NCI-H460 (cell line): ENCODE results near the gene SGCG. TPM values are rescaled to one million over a fixed set of nuclear protein-coding genes. Genes with fewer than 3 reads are reported as not detected.

ENCODE experiments used
- DNase-seq: peaks from one replicate; pipeline ENCODE4 v3.0.0-alpha.2; 2016; ENCODE audit warnings: low read depth; ENCODE audit errors: extremely low read depth
- total RNA-seq: library from RNA; depleted of rRNA; stranded (reverse); fragments of >200 nt; shearing (Covaris generic); gene quantifications from 2 replicates; pipeline ENCODE4 v1.2.3, GENCODE V29; 2014

Gene SGCG
- total RNA-seq, 1 experiment from 2014 or later, result 0.10 TPM

DNA sequence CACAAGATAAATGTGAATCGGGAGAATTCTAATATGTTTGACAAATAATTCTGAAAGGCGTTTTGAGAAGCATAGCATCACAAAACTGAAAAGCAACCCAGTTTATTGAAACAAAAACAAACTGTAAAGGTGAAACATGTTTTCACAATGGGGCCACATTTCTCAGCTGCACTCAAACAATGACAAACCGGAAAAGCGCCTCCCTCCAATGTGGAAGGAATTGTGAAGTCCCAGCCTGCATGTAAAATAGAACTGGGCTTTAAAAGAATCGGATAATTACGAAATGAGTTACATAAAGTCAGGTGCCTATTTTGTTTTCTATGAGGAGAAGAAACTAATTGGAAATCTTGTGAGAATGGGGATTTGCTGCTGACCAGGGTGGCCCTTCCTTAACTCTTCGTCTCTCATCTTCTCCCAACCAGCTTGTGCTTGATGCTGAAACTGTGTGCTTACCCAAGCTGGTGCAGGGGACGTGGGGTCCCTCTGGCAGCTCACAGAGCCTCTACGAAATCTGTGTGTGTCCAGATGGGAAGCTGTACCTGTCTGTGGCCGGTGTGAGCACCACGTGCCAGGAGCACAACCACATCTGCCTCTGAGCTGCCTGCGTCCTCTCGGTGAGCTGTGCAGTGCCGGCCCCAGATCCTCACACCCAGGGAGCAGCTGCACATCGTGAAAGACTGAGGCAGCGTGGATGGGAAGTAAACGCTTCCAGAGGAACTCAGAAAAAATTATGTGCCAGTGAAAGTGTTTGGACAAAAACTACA lies 143.3 kb downstream of the SGCG start:
- peak; percentile 16 for DNase-seq

DNA sequence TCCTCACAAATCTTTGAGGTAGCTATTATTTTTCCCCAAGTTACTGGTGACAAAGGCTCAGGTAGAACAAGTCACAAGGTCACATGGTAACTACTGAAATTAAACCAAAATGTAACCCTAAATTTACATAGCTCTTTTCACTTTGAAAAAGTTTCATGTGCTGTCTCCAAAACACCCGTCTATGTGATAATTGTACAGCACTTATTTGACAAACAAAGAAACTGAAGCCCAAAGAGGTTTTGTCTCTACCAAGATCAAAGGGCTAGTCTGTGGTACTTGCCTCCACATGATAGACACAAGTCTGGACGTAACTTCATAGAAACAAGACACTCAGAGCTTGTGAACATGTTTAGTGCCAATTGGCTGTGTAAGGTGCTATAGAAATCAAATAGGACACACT lies 144.4 kb downstream of the SGCG start:
- DNase-seq, result no peak

DNA sequence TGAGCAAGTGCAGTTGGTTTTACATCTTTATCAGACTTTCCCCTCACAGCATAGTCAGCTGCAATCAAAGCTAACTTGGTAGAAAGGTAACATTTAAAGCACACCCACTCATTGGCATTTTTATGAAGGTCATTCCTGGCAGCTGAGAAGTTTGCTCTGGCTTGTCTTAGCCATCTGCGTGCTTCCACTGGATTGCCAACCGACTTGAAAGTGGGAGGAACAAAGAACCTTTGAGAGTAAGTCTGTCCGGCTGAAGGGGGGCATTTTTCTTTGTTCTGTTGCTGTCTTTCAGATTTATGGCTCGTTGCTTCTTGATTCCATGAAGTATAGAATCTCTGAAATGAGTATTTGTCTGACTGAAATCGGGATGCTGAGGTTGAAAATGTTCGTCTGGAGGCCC lies 149.6 kb downstream of the SGCG start:
- DNase-seq, result no peak

DNA sequence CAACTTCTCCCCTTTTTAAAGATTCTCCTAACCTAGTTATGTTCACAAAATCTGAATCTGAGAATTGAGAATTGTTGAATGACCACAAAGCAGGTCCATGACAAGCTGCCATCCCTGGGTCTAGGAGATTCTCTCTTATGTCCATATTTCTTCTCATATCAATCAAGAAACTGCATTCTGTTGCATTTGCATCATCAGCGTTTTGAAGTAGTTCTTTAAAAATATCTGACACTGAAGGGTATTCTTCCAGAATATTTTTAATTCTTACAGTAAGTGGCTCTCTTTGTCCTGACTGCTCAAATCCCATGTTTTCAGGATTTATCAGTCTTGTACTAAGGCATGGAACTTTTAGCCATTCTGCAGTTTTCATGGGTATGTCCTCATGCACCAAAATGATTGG lies 158.4 kb downstream of the SGCG start:
- no peak for DNase-seq

DNA sequence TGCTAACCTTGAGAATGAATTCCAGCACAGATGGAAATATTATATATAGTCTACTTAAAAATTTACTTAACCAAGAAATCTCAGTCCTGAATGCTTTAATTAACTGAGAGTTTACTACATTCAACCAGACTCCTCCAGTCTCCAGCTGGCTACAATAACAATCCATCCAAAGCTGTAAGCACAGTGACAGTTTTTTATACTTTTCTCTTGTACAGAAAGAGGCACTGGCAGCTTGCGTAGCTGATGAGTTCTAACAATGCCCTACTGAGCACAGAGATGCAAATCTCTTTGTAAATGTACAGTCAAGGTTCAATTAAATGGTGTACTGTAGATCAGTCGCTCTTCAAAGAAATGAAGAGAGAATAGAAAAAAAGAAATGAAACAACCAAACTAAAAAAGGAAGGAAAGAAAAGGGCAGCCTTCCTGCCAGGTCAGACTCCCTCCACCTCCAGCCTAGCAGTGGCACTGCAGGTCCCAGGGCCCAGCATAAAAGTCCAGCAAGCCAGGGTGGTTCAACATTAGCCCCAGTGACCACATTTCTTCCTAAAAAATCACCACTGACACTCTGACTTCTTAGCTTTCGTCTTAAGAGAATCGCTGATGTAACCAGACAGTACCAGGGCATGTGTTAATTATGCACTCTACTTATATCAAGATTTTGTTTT lies 164.3 kb downstream of the SGCG start:
- no peak for DNase-seq

DNA sequence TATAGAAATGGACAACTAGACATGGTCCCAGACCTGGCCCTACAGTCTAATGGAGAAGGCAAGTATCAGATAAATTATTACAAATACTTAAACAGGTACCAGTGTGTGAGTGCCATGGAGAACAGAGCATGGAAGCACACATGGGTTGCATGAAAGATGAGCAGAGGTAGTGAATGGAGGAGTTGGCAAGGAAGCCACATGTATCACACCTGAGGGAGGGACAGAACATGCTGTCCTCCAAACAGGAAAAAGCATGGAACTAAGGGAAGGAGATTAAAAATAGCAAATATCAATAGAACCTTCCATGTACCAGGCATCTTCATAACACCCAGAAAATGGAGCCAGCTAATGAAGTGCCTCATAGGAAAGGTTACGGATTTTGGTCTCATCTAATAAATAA lies 166.8 kb downstream of the SGCG start:
- no peak for DNase-seq

DNA sequence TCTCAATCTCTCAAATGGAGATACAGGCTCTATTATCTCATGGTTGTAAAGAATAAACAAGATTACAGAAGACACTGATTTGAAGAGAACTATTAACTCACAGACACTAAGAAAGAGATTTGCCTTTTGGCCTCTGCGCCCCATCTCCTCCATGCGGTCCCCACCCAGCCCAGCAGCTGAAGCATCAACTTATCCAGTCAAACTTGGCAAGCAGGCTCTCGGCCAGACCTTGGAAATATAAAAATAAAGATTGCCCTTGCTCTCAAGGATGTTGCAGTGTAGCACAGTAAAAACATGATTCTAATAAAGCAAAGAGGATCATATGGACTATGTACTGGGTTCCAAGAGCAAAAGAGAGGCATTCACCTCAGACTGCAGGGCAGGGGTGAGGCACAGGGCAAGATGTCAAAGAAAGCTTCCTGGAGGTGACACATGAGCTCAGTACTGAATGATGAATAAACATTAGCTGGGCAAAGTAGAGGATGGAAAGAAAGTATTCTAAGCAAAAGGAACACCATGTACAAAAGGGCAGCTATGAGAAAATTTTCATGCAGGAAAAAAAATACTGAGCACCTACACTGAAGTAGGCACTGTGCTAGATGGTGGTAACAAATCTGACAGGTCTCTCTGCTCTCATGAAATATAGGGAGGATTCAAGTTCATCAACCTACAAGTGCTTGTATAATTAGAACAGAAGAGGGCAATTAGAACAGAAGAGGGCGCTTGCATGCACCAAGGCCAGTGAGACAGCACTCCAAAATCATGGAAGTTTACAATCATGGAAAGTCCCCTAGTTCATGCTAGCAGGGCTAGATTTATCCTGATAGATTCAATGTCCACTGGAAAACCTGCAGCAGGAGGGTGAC lies 167.7 kb downstream of the SGCG start:
- no peak for DNase-seq

DNA sequence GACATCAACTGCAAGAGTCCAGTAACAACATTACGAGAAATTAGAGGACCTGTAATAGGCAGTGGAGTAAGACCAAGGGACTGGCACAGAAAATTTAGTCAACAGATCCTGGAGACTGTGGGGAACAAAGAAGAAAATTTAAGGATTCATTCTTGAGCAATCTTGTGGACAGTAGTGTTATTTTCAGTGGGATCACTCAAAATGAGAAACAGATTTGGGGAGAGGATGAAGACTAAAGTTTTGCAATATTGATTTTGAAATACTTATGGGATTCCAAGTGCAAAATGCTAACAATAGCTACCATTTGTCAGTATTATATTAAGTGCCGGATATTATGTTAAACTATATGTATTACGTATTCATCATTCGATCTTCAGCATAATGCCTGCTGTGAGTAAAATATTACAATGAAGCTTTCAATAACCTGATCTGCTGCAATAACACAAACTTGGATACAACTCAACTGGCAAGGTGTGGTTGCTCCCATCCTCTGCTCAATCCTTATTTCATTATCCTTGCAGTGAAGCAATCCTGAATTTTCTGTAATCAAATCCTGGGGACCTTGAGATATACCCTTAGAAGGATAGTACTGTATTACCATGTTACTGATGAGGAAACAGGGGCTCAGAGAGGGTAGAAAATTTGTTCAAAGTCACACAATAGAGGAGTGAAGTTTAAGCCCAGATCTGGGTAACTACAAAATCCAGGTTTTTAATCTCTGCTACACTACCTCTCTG lies 168.6 kb downstream of the SGCG start:
- no peak for DNase-seq

DNA sequence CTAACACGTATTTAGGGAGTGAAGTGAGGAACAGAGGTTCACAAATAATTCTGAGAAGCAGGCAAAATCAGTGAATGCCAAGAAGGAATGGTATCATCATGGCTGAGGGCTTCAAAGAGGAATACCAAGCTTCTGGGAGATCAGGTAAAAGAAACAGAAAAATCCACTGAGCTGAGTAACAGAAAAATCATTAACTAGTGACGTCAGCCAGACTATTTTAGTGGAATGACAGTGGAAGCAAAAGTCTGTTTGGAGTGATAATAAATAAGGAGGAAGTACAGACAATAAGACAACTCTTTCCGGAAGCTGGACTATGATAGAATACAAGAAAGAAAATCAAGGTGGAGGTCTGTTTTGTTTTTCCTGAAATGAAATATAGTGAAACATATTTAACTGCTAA lies 169.2 kb downstream of the SGCG start:
- no peak for DNase-seq

DNA sequence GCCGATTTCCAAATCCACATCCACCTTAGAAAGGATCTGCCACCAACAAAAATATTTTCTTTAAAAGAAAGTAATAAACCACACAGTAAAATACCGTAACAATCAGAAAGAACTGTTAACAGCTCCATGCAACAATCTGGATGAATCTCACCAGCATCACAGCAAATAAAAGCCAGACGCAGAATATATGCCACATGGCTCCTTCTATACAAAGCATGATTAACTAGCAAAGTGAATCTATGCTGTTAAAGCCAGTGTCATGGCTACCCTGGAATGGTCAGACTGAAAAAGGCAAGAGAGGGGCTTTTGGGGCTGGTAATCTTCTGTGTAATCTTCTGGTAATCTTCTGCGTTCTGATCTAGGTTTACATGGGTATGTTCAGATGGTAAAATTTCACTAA lies 171.4 kb downstream of the SGCG start:
- DNase-seq, result no peak

DNA sequence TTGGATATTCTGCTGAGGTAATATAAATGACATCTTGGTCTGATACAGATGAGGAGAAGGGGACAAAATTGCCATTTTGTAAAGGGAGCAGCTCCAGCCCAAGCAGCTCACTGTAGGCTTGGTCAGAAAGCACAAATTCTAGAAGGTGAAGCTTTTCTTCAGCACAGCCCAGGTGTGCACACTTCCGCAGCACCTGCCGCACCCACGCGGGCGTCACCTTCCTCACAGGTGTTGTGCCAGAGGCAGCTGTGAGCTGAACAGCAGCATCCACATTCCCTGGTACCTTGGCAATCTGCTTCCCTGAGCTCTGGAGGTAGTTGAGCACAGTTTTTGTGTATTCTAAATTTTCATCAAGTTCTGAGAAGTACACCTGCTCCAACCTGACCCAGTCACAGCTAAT lies 173.7 kb downstream of the SGCG start:
- DNase-seq, result no peak

DNA sequence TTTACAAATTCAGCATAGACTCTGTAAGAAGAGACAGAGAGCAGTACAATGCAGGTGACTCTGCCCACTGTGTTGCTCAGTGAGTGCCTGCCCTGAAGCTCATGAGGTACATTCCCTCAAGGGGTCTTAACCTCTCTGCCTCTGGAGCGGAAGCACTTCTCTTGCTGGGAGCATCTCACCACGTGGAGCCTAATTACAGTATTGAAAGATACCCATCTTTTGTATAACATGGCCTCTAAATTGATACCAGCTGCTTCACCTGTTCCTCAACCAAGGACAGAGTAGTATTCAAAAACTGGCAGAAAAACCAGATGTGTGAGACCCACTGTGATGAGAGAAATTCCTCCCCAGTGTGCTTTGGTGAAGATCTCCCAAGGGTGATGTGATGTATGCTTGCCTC lies 175.6 kb downstream of the SGCG start:
- DNase-seq, result no peak

DNA sequence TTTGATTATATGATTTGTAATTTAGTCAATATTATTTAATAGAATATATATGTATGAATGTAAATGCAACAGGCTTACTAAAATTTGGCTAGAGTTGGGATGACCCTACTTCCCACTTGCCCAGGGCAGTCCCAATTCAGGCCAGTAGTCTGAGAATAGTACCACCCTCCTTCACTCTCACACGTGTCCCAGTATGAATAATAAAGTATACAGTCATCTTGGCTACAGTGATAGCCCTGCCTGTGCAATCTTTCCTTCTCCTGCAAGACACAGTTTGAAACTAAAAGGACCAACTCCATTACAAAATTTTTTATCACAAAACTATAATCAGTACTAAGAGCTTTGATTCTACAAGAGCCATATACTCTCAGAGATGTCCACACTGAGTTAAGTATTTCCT lies 176.6 kb downstream of the SGCG start:
- DNase-seq, result no peak

DNA sequence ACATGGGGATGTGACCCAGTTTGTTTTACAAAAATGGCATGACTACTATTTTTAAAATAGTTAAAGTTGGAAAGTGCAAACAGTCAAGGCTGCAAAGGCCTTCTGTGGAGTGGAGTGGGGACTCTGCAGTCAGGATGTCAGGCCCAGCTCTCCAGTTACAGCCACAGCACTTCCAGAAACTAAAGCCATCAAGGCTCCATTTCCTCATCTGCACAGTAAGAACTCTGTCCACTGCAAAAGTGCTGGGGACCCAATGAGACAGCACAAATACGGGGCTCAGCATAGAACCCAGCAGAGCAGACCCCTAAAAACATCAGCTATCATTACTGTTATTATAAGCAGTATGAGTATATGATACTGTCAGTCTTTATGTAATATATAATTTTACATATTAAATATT lies 179.1 kb downstream of the SGCG start:
- no peak for DNase-seq

DNA sequence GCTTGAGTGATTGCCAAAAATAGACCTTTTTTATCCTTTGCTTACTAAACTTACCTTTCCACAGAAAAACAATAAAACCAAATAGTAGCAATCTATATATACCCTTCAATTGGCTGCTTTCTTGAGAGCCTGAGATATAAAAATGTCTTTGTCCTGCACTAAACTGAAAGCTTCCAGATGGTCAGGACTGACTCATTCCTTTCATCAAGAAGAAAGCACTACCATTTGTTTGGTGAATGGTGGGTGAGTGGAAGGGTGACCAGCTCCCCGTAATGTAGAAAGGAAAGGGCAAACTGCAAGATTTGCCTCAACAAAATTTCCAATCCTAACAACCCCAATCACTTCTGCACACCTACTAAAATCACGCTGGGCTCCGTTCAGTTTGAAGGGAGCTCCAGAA lies 184.9 kb downstream of the SGCG start:
- no peak for DNase-seq

DNA sequence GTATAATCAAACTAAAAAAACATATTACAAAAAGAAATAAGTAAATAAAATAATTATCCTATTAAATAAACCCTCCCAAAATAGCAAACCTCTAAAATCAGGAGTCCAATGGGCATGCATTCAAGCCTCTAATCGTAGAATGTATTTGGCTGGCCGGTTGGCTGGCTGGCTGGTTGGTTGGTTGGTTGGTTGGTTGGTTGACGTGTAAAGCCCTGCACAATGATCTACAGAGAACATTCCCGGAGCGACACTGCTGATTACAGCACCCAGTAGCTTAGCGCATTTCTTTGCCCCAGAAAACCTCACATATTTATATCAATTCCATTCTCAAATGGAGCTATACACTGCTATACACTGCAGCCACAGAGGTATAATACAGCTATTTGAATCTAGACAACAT lies 187.1 kb downstream of the SGCG start:
- no peak for DNase-seq

DNA sequence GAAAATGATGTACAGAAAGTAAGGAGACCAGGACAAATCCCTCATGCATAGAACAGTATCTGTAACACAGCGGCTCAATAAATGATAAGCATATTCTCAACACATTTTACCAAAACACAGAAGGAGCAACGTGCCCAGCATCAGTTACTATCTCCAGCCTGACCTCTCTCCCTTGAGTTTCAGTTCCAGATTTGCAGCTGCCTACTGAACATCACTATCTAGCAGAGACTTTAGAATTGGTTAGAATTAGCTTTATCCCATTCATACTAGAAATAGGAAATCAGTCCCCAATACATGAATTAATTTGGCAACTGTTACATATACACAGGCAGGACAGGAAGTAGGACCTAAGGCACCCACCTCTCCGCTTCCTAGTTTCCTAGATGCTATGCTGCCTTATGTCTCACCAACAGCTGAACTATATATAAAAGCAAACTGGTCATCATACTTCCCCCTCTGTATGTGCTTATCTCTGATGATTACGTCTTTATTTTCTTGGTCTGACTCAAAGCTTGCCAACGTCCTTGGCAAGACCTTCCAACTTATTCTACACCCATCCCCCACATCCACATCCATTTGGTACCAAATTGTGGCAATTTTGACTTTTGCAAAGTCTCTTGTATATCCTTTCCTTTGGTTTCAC lies 191.6 kb downstream of the SGCG start:
- no peak for DNase-seq
